ENCODE results near the gene KLRB1. TPM values are rescaled to one million over a fixed set of nuclear protein-coding genes. Genes with fewer than 3 reads are reported as not detected.
"Not testable (repeated sequence)": the region's sequence is repeated elsewhere in the genome, so short reads cannot be mapped to it uniquely, and the experiment has no call there.

Gene KLRB1
- total RNA-seq, 4 donors from 2014 or later: 1.2 to 5.2 TPM; not detected in 2

GRCh38 chr12:9617124-9617523 is 9.4 kb upstream of the KLRB1 start:
- H3K4me1 ChIP-seq: no peaks in the 10 kb centered on the region
- peaks cover 0 to 3% of the 10 kb centered on the region in 2 donors for H3K9me3 ChIP-seq
- H3K36me3 ChIP-seq: no peaks in the 10 kb centered on the region
- 73 to 80% methylated on average over 6 of the region's 6 CpGs for WGBS, 2 donors (ENCODE audit: low coverage in 1 of 2)
- no peak overlapping the region for H3K4me3 ChIP-seq
- in situ Hi-C loops (cut with MboI; ENCODE audit: low pct_ligation_motif_present in 1 of 4, low pct_unique_long_range_greater_than_20kb in 1 of 4, low sequenced_read_pairs in 3 of 4): loop anchor here in 1 of 4 donors (25.0 kb wide), 1 partner anchor 280 kb away; no protein-coding TSS in a partner anchor
- intact Hi-C loops (cut with DNase I; ENCODE audit: low total_unique reads): no loop called here
- no peaks in the 10 kb centered on the region for H3K27me3 ChIP-seq
- no peak for DNase-seq
- no peak overlapping the region for H3K27ac ChIP-seq
- TF ChIP-seq POLR2A (IDR thresholded peaks at IDR 0.05) (no peak), POLR2AphosphoS5 (IDR thresholded peaks at IDR 0.05) (no peak), EP300 (IDR thresholded peaks at IDR 0.05; ENCODE audit: low read depth) (no peak), CTCF (IDR thresholded peaks at IDR 0.05) (no peak)

GRCh38 chr12:9615420-9616136 is 7.9 kb upstream of the KLRB1 start:
- 46 to 56% methylated on average over 4 to 5 of the region's 5 CpGs for WGBS, 2 donors (ENCODE audit: low coverage in 1 of 2)
- no peak for DNase-seq
- intact Hi-C loops (cut with DNase I; ENCODE audit: low total_unique reads) (no loop called here), in situ Hi-C loops (cut with MboI; ENCODE audit: low pct_ligation_motif_present in 1 of 4, low pct_unique_long_range_greater_than_20kb in 1 of 4, low sequenced_read_pairs in 3 of 4) (loop anchor here in 1 of 4 donors (25.0 kb wide), 1 partner anchor 278 kb away; no protein-coding TSS in a partner anchor)
- H3K4me1 ChIP-seq: no peaks in the 10 kb centered on the region
- no peaks in the 10 kb centered on the region for H3K27me3 ChIP-seq
- peaks cover 0 to 3% of the 10 kb centered on the region in 2 donors for H3K9me3 ChIP-seq
- TF ChIP-seq CTCF (IDR thresholded peaks at IDR 0.05): no peak
- no peak for TF ChIP-seq POLR2A (IDR thresholded peaks at IDR 0.05)
- no peak for TF ChIP-seq EP300 (IDR thresholded peaks at IDR 0.05; ENCODE audit: low read depth)
- no peak for TF ChIP-seq POLR2AphosphoS5 (IDR thresholded peaks at IDR 0.05)
- H3K4me3 ChIP-seq: no peak overlapping the region
- H3K27ac ChIP-seq: peak overlapping the region in 2 of 4 donors; percentile 16 to 47
- H3K36me3 ChIP-seq: no peaks in the 10 kb centered on the region

- H3K4me1 ChIP-seq; H3K27me3 ChIP-seq; H3K36me3 ChIP-seq; H3K4me3 ChIP-seq; intact Hi-C loops (cut with DNase I; ENCODE audit: low total_unique reads); H3K27ac ChIP-seq; DNase-seq; H3K9me3 ChIP-seq: not testable (repeated sequence)
- WGBS, 2 donors (ENCODE audit: low coverage in 1 of 2): 97% methylated on average over 5 of the region's 5 CpGs; no CpG with 5 or more reads in 1 of the 2 donors
- in situ Hi-C loops (cut with MboI; ENCODE audit: low pct_ligation_motif_present in 1 of 4, low pct_unique_long_range_greater_than_20kb in 1 of 4, low sequenced_read_pairs in 3 of 4): loop anchor here in 1 of 4 donors (25.0 kb wide), 1 partner anchor 273 kb away; no protein-coding TSS in a partner anchor
Observed at GRCh38 chr12:9610606-9611005, 2.9 kb upstream of the KLRB1 start.

DNA sequence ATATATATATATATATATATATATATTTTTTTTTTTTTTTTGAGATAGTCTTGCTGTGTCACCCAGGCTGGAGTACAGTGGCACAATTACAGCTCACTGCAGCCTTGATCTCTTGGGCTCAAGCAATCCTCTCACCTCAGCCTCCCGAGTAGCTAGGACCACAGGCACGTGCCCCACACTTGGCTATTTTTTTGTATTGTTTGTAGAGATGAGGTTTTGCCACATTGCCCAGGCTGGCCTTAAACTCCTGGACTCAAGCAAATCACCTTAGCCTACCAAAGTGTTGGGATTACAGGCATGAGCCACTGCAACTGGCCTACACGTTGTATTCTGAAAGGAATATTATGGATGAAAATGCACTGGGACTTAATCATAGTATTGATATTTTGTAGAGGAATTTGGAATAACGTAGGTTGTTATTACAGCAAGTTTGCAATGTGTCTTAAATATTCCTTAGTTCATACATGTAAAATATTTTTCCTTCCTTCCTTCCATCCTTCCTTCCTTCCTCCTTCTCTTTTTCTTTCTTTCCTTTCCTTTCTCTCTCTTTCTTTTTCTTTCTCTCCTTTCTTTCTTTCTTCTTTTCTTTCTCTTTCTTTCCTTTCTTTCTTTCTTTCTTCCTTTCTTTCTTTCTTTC is 862 bp downstream of the KLRB1 start:
- Histone ChIP-seq H3K27me3 (no peaks in the 10 kb centered on the region), H3K9me3 (no peaks in the 10 kb centered on the region), H3K4me1 (no peaks in the 10 kb centered on the region), H3K36me3 (no peaks in the 10 kb centered on the region), H3K4me3 (no peak overlapping the region), H3K27ac (no peak overlapping the region)
- DNase-seq: no peak
- no peak for TF ChIP-seq POLR2A (IDR thresholded peaks at IDR 0.05)
- TF ChIP-seq POLR2AphosphoS5 (IDR thresholded peaks at IDR 0.05): no peak
- no peak for TF ChIP-seq EP300 (IDR thresholded peaks at IDR 0.05; ENCODE audit: low read depth)
- TF ChIP-seq CTCF (IDR thresholded peaks at IDR 0.05): no peak
- 91 to 96% methylated on average over 4 of the region's 4 CpGs for WGBS, 2 donors (ENCODE audit: low coverage in 1 of 2)
- in situ Hi-C loops (cut with MboI; ENCODE audit: low pct_ligation_motif_present in 1 of 4, low pct_unique_long_range_greater_than_20kb in 1 of 4, low sequenced_read_pairs in 3 of 4): loop anchor here in 1 of 4 donors (25.0 kb wide), 1 partner anchor 270 kb away; no protein-coding TSS in a partner anchor
- intact Hi-C loops (cut with DNase I; ENCODE audit: low total_unique reads): no loop called here
